ENCODE data around the gene GDPD4.

The GDPD4 gene

GRCh38 chr11:77203901-77204753 lies 97.4 kb downstream of the GDPD4 start:
- DNase-seq (ENCODE audit: low read depth) = no peak
- no peak overlapping the region for H3K4me3 ChIP-seq (ENCODE audit: low read depth, low read length)
- no peak for TF ChIP-seq CTCF (IDR thresholded peaks at IDR 0.05; ENCODE audit: low read depth, low read length, missing control alignments)

GRCh38 chr11:77202941-77203900 lies 98.3 kb downstream of the GDPD4 start:
- DNase-seq (ENCODE audit: low read depth) = no peak
- TF ChIP-seq CTCF (IDR thresholded peaks at IDR 0.05; ENCODE audit: low read depth, low read length, missing control alignments) = no peak
- H3K4me3 ChIP-seq (ENCODE audit: low read depth, low read length) = no peak overlapping the region

- H3K4me3 ChIP-seq (ENCODE audit: low read depth, low read length) = no peak overlapping the region
- no peak for DNase-seq (ENCODE audit: low read depth)
- no peak for TF ChIP-seq CTCF (IDR thresholded peaks at IDR 0.05; ENCODE audit: low read depth, low read length, missing control alignments)
Observed at GRCh38 chr11:77201991-77202841, 99.3 kb downstream of the GDPD4 start.

GRCh38 chr11:77201370-77201769 lies 100.1 kb downstream of the GDPD4 start:
- no peak overlapping the region for H3K4me3 ChIP-seq (ENCODE audit: low read depth, low read length)
- no peak for DNase-seq (ENCODE audit: low read depth)
- no peak for TF ChIP-seq CTCF (IDR thresholded peaks at IDR 0.05; ENCODE audit: low read depth, low read length, missing control alignments)

GRCh38 chr11:77200351-77201268 lies 100.9 kb downstream of the GDPD4 start:
- DNase-seq (ENCODE audit: low read depth) = no peak
- no peak for TF ChIP-seq CTCF (IDR thresholded peaks at IDR 0.05; ENCODE audit: low read depth, low read length, missing control alignments)
- H3K4me3 ChIP-seq (ENCODE audit: low read depth, low read length) = no peak overlapping the region

All from GM12864 (cell line).